DLD1 (cell line): ENCODE data around the gene MS4A18.
"Not testable (repeated sequence)": the region's sequence is repeated elsewhere in the genome, so short reads cannot be mapped to it uniquely, and the experiment has no call there.

ENCODE experiments used
- in situ Hi-C: cut with HindIII; loops from 2 replicates; pipeline ENCODE4 v1.10.0; 2017; ENCODE audit warnings: low sequenced_read_pairs

The MS4A18 gene

DNA sequence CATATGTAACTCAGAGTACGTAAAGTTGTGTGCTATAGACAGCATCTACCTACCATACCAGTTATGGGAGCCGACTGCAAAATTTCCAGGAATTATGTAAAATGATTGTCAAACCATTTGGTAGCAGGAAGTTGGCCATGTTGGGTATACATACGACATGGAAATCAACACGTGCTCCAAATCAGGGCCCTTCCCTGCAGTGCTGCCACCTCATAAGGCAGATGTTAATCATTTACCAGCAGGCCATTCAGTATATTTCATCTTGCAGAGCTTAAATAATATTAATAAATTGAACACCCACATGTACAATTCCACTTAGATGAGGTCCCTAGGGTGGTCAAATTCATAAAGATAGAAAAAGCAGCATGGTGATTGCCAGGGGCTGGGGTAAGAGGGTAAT, 9.8 kb downstream of the MS4A18 start:
- in situ Hi-C loops, result no loop called here

DNA sequence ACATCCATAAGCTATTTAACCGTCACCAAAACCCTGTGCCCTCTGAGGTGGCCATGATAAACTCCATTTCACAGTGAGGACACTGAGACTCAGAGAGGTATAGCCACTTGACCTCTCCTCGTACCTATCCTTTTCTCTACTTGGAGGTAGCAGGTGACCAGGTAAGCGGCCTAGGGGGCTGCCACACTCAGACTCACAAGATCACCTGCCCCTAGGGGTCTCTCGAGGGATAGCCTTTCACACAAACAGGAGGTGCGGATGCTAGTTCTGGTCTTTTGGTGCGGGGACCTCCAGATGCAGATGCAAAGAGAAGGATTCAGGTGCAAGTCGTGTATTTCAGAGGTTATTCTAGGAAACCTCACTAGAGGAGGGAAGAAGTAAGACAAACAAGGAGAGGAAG, 14.6 kb downstream of the MS4A18 start:
- in situ Hi-C loops, result no loop called here

DNA sequence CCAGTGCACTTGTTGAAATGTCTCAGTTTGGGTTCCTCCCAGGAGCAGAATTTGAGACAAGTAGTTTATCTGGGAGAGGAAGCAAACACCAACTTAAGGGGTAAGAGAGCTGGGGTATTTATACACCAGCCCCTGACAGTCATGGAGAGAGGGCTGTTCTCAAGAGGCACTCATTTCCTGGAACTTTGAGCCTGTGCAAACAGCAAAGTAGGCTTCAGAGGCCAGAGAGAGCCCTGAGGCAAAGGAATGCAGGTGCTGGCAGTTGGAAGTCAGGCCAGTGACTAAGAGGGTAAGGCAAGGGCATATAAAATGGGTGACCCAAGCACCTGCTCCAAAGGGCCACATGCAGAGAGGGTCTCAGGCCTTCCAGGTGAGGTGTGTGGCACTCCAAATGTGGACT, 16.1 kb downstream of the MS4A18 start:
- in situ Hi-C loops, result no loop called here

- in situ Hi-C loops, result no loop called here
Observed at GRCh38 chr11:60741421-60741820, 16.9 kb downstream of the MS4A18 start.

- in situ Hi-C loops, result no loop called here
Observed at GRCh38 chr11:60743058-60743457, 18.5 kb downstream of the MS4A18 start.

- in situ Hi-C loops, result no loop called here
Observed at GRCh38 chr11:60744114-60744513, 19.6 kb downstream of the MS4A18 start.

DNA sequence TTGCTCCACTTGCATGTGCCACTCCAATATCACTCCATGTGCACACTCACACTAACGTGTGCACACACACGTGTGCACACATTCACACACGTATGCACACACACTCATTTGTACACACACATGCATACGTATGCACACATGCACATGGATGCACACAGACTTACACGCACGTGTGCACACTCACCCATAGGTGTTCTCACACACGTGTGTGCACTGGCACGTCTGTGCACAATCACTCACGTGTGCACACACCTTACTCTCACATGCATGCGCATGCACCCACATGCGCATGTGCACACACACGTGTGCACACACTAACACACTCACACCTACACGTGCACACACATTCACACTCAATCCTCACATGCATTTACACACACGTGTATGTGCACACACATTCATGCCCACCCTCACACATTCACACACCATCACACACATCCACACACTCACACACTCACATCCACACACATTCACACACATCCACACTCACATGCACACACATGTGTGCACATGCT, 22.9 kb downstream of the MS4A18 start:
- in situ Hi-C loops, result no loop called here

DNA sequence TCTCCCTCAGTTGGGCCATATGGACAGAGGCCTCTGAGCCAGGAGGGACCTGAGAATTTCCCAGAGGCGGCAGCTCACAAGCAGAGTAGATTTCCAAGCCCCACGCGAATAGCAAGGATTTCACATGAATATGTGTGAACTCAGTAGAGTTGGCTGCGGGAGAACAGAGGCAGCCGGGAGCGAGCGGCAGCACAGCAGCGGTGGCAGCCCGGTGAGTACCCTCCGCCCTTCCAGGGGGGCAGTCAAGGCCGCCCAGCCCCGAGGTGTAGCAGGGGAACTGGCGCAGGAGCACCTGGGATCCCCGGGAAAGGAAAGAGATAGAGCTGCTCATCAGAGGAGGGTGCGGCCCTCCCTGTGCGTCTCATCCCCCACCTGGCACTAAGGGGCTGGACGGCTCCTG, 23.7 kb downstream of the MS4A18 start:
- in situ Hi-C loops, result no loop called here

GRCh38 chr11:60748821-60749220, 24.3 kb downstream of the MS4A18 start:
- in situ Hi-C loops, result no loop called here

GRCh38 chr11:60750911-60751310, 26.4 kb downstream of the MS4A18 start:
- in situ Hi-C loops, result no loop called here

GRCh38 chr11:60753309-60753708, 28.8 kb downstream of the MS4A18 start:
- in situ Hi-C loops, result no loop called here

- in situ Hi-C loops, result no loop called here
Observed at GRCh38 chr11:60754887-60755286, 30.4 kb downstream of the MS4A18 start.

- in situ Hi-C loops, result no loop called here
Observed at GRCh38 chr11:60756307-60757032, 31.9 kb downstream of the MS4A18 start, which contains the start of gene MS4A15. Gene MS4A15 (plus strand): TSS chr11:60756867. CDS start chr11:60763734, 6,867 bp downstream.

GRCh38 chr11:60757231-60757800, 32.8 kb downstream of the MS4A18 start:
- in situ Hi-C loops, result no loop called here

- in situ Hi-C loops, result not testable (repeated sequence)
Observed at GRCh38 chr11:60758671-60759070, 34.2 kb downstream of the MS4A18 start.

GRCh38 chr11:60759438-60760225, 35.1 kb downstream of the MS4A18 start:
- in situ Hi-C loops, result not testable (repeated sequence)

DNA sequence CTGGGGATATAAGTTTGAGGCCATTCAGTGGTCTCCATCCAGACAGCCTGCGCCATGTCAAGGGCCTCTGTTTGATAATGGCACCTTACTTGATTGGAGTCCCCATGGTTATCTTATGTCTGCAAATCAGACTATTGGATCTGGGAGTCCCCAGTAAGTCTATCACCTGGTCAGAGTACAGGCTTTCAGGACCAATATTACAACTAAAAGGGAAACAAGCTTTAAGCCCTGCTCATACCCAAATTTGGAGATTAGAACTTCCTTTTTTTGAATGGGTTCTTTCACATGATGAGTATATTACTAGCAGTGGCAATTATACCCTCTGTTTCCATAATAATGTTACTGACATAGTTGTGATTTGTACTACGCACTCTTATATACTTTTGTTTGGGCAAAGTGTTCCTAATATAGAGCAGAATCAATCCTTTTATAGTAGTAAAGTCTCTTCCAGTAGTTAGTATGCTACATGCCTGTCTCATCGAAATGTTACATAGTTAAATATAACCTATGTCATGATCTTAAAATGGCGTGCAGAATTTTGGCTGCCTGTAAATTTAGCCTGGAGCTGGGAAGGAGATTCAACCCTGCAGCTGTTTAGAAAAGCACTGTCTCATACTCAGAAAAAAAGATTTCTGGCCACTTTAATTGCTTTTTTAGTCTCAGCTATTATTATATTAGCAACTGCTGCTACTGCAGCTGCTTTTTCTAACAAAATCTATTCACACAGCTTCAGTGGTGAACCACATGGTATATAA, 37.1 kb downstream of the MS4A18 start:
- in situ Hi-C loops, result no loop called here

DNA sequence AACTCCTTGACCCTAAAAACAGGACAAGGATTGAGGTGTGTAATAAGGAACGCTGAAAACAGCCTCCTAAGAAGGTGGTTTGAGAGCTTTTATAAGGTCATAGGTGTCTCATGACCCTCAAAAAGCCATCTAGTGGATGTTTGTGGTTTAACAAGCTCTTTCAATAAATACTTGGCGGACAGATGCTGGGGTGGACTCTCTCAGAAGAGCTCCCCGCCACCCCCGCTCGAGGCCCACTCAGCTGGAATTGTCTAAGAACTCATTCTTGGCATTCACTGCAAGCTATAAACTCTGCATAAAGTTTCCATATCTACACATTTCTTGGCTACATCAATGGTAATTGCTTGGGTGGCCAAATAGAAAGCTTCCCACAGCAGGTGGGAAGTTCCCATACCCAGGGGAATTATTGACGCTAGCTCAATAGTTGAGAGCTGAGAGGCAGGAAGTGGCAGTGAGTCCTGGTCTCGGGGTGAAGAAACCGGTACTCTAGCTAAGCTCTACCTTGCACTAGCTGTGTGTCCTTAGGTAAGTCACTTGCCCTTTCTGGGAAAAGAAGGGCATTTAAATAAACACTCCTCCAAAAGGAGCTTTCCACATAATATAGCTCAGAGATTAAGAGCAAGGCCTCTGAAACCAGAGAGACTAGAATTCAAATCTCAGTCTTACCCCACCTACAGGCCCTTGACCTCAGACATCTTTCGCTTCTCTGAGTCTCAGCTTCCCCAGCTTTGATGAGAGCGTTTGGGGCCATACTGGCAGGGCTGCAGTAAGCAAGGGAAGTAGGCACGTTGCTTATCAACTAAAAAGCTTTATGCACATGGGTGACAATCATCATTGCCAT, 38.6 kb downstream of the MS4A18 start:
- in situ Hi-C loops, result no loop called here

- in situ Hi-C loops, result no loop called here
Observed at GRCh38 chr11:60763692-60764369, 39.3 kb downstream of the MS4A18 start.
